ENCODE results near the gene GPX3.

DNA sequence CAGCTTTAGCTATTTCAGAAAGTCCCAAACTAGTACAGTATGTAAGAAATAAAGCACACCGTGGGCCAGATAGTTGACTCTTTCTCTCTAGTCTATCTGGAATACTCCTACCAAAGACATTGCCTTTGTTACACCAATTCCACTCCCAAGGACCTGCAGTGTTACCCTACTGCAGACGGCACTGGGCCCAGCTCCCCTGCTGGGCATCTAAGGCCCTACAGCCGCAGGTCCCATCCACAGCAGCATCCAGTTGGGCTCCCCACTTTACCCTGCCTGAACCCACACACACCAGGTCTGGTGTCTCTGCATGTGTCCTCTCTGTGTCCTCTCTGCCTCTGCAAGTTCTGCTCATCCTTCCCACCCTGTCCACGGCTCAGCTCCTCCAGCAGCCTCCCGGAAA, 37.9 kb downstream of the GPX3 start:
- TF ChIP-seq POLR2A (IDR thresholded peaks at IDR 0.05; ENCODE audit: low read depth, low read length) (no peak), TAF1 (IDR thresholded peaks at IDR 0.05; ENCODE audit: borderline replicate concordance, low read depth, low read length) (no peak)
